Measurements from ENCODE around the gene PRND. TPM values are rescaled to one million over a fixed set of nuclear protein-coding genes. Genes with fewer than 3 reads are reported as not detected.

Gene PRND
- total and polyA plus RNA-seq, 2 of the 13 experiments (the other 11 are each of a cell fraction or from before 2014, with no cell fraction given) = not detected

DNA sequence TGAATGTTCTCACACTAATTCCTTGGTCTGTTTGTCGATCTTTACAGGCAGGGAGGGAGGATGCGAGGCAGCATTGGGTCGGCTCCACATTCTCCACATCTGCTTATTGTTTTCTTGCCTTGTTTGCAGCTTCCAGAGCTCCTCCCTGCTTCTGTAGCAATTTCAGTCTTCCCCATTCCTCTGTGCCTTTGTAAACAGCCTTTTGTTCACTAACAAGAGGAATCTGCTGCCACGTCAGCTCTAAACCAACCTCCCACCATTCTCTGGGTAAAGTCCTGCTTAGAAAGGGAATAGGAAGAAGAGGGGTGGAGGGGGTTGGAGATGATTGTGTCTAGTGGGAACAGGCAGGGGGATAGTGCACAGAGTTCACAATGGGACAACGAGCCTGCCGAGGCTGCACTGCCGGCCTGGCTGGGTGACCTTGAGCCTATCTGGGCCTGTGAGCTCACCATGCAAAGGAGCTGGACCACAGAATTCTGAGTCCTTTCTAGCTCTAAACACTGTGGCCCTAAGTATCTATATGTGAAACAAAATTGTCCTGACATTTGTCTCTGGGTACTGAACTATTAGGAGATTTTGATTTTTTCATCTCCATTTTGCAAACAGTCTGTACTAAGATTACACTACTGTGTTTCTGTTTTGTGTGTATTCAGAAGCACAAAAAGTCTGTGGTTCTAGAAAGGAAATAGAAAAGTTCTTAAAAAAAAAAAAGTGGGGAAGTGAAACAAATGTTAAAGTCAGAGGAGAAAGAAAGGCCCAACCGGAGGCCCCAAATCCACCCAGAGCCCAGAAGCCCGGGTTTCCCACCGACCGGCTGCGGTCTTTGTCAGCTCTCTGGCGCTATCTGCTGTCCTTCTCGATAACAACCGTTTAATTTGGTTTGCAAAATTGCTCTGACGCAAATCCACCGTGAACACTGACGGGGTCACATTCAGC, 1.4 kb upstream of the PRND start (continued):
- TF ChIP-seq NR2F1 (CRISPR knock-in tag; IDR thresholded peaks at IDR 0.05) = peak in 1 of 2 experiments; percentile 7; a peak in 1 of 4 replicates
- TF ChIP-seq RBM39 (IDR thresholded peaks at IDR 0.05; ENCODE audit: low read depth, low read length, poor library complexity, severe bottlenecking) = no peak
- peak; percentile 53; the same call in 1 of the 2 replicates for TF ChIP-seq RARA (CRISPR knock-in tag; IDR thresholded peaks at IDR 0.05)
- TF ChIP-seq ZNF10 (CRISPR knock-in tag; IDR thresholded peaks at IDR 0.05; ENCODE audit: borderline replicate concordance, low read depth) = no peak
- TF ChIP-seq, protein P1, sequence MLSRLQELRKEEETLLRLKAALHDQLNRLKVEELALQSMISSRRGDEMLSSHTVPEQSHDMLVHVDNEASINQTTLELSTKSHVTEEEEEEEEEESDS (CRISPR knock-in tag; IDR thresholded peaks at IDR 0.05; ENCODE audit: borderline replicate concordance) = no peak
- TF ChIP-seq, protein P2, sequence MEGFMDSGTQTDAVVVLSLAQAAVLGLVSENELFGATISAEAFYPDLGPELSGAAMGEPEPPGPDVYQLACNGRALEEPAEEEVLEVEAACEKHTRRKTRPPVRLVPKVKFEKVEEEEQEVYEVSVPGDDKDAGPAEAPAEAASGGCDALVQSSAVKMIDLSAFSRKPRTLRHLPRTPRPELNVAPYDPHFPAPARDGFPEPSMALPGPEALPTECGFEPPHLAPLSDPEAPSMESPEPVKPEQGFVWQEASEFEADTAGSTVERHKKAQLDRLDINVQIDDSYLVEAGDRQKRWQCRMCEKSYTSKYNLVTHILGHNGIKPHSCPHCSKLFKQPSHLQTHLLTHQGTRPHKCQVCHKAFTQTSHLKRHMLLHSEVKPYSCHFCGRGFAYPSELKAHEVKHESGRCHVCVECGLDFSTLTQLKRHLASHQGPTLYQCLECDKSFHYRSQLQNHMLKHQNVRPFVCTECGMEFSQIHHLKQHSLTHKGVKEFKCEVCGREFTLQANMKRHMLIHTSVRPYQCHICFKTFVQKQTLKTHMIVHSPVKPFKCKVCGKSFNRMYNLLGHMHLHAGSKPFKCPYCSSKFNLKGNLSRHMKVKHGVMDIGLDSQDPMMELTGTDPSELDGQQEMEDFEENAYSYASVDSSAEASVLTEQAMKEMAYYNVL (CRISPR knock-in tag; IDR thresholded peaks at IDR 0.05; ENCODE audit: borderline replicate concordance) = peak; percentile 69; the same call in 1 of the 2 replicates
- TF ChIP-seq, protein P3, sequence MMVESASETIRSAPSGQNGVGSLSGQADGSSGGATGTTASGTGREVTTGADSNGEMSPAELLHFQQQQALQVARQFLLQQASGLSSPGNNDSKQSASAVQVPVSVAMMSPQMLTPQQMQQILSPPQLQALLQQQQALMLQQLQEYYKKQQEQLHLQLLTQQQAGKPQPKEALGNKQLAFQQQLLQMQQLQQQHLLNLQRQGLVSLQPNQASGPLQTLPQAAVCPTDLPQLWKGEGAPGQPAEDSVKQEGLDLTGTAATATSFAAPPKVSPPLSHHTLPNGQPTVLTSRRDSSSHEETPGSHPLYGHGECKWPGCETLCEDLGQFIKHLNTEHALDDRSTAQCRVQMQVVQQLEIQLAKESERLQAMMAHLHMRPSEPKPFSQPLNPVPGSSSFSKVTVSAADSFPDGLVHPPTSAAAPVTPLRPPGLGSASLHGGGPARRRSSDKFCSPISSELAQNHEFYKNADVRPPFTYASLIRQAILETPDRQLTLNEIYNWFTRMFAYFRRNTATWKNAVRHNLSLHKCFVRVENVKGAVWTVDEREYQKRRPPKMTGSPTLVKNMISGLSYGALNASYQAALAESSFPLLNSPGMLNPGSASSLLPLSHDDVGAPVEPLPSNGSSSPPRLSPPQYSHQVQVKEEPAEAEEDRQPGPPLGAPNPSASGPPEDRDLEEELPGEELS (CRISPR knock-in tag; IDR thresholded peaks at IDR 0.05) = peak; percentile 90
- TF ChIP-seq HMG20A (CRISPR knock-in tag; IDR thresholded peaks at IDR 0.05; ENCODE audit: borderline replicate concordance) = no peak
- TF ChIP-seq KMT2B (CRISPR knock-in tag; IDR thresholded peaks at IDR 0.05) = 0 out of 2 replicates have a peak, but pooled peaks have one; percentile 22
- TF ChIP-seq, protein P4, sequence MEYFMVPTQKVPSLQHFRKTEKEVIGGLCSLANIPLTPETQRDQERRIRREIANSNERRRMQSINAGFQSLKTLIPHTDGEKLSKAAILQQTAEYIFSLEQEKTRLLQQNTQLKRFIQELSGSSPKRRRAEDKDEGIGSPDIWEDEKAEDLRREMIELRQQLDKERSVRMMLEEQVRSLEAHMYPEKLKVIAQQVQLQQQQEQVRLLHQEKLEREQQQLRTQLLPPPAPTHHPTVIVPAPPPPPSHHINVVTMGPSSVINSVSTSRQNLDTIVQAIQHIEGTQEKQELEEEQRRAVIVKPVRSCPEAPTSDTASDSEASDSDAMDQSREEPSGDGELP (IDR thresholded peaks at IDR 0.05; ENCODE audit: borderline replicate concordance, low read depth) = no peak
- no peak; the same call in 1 of the 2 replicates for TF ChIP-seq HOXA3 (CRISPR knock-in tag; IDR thresholded peaks at IDR 0.05)
- TF ChIP-seq ATF7-NPFF (CRISPR knock-in tag; IDR thresholded peaks at IDR 0.05; ENCODE audit: low read depth) = no peak
- no peak for TF ChIP-seq ZNF30 (CRISPR knock-in tag; IDR thresholded peaks at IDR 0.05)
- TF ChIP-seq, protein P5, sequence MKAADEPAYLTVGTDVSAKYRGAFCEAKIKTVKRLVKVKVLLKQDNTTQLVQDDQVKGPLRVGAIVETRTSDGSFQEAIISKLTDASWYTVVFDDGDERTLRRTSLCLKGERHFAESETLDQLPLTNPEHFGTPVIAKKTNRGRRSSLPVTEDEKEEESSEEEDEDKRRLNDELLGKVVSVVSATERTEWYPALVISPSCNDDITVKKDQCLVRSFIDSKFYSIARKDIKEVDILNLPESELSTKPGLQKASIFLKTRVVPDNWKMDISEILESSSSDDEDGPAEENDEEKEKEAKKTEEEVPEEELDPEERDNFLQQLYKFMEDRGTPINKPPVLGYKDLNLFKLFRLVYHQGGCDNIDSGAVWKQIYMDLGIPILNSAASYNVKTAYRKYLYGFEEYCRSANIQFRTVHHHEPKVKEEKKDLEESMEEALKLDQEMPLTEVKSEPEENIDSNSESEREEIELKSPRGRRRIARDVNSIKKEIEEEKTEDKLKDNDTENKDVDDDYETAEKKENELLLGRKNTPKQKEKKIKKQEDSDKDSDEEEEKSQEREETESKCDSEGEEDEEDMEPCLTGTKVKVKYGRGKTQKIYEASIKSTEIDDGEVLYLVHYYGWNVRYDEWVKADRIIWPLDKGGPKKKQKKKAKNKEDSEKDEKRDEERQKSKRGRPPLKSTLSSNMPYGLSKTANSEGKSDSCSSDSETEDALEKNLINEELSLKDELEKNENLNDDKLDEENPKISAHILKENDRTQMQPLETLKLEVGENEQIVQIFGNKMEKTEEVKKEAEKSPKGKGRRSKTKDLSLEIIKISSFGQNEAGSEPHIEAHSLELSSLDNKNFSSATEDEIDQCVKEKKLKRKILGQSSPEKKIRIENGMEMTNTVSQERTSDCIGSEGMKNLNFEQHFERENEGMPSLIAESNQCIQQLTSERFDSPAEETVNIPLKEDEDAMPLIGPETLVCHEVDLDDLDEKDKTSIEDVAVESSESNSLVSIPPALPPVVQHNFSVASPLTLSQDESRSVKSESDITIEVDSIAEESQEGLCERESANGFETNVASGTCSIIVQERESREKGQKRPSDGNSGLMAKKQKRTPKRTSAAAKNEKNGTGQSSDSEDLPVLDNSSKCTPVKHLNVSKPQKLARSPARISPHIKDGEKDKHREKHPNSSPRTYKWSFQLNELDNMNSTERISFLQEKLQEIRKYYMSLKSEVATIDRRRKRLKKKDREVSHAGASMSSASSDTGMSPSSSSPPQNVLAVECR (CRISPR knock-in tag; IDR thresholded peaks at IDR 0.05; ENCODE audit: borderline replicate concordance) = peak; percentile 44; the same call in 1 of the 2 replicates
- TF ChIP-seq MED8 (CRISPR knock-in tag; IDR thresholded peaks at IDR 0.05; ENCODE audit: insufficient replicate concordance) = no peak
- TF ChIP-seq KAT7 (CRISPR knock-in tag; IDR thresholded peaks at IDR 0.05; ENCODE audit: borderline replicate concordance) = no peak

Measured in HepG2 (cell line).